HPDE6-E6E7 (cell line): ENCODE results near the gene ACR.

ENCODE experiments used
- DNase-seq: peaks from one replicate; pipeline ENCODE4 v3.0.0; 2011; ENCODE audit warnings: missing footprints; ENCODE audit errors: extremely low spot score

The ACR gene

DNA sequence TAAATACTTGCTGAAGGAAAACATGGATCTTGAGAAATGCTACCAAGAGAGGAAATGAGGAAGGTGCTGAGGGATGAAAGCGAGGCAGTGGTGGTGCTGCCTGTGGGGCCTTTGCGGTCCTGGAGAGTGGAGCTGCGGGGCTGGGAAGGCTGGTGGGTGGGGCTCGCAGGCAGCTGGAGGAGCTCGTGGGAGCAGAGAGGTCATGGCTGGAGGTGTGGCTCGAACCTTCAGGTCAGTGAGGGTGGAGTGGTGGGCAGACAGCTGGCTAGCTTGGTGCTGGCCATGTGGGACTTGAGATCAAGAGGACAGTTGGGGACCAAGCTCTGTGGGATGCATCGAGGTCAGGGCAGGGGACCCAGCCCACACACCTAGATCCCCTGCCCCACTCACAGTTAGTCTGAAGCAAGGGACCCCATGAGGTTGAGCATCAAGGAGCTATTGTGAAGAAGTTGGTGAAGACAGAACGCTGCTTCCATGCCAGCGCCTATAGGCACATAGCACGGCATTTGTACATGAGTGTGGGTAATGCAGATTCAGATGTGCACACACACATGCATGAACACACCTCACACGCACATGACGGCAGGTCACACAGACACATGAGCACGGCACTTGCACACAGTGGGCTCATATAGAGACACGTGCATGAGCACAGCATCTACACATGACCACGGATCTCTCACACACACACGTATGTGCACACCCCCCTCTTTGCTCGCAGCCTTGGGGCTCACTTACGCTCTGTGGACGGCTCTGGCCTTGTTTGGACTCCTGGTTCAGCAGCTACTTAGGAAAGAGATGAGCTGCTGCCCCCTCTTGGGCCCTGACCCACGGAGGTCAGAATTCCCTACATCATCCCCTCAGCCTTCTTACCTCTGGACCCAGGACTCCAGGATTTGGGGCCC is 34.9 kb upstream of the ACR start:
- DNase-seq: no peak

DNA sequence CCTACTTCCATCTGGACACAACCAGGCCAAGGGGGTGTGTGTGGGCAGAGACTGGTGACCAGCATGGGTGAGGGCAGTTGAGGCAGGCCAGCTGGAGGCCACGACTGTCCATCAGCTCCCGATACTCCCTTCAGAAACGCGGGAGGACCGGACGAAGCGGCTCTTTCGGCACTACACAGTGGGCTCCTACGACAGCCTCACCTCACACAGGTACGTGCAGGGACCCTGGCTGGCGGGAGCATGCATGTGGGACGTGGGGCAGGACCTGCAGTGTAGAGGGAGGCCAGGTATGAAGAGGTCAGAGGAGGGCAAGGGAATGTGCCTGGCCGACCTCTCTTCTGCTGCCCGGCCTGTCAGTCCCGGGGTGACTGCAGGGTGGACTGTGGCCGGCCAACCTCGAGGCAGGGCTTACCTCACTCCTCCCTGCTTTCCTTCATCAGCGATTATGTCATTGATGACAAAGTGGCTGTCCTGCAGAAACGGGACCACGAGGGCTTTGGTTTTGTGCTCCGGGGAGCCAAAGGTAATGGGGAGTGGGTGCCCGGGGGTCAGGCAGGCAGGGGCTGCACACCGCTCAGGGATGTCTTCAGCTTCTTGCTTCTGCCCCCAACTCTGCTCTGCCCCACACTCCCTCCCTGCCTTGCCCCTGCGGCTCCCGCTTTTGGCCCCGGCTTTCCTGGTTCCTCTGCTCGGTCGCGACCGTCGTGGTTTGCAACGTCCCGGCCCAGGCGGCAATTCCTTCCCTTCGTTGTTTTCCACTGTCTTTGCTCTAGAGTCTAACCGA is 34.1 kb upstream of the ACR start:
- no peak for DNase-seq

DNA sequence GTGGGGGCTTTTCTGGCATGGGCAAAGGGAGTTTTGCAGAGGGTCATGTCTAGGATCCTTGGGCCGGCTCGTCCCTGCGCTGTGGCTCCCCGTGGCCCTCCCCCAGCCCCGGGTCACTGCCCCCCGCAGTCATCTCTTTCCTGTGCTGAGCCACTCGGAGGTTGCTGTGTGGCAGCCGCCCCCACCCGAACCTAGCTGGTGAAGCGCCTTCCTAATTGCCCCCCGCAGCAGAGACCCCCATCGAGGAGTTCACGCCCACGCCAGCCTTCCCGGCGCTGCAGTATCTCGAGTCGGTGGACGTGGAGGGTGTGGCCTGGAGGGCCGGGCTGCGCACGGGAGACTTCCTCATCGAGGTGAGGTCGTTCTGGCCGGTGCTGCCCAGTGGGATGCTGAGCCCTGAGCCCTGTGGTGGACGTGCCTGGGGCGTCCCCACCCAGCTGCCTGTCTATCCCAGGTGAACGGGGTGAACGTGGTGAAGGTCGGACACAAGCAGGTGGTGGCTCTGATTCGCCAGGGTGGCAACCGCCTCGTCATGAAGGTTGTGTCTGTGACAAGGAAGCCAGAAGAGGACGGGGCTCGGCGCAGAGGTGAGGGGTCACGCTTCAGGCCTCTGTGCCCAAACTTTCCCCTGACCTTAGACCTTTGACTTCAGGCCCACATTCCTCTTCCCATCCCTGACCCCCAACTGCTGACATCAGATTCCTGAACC is 33.3 kb upstream of the ACR start:
- DNase-seq: no peak

DNA sequence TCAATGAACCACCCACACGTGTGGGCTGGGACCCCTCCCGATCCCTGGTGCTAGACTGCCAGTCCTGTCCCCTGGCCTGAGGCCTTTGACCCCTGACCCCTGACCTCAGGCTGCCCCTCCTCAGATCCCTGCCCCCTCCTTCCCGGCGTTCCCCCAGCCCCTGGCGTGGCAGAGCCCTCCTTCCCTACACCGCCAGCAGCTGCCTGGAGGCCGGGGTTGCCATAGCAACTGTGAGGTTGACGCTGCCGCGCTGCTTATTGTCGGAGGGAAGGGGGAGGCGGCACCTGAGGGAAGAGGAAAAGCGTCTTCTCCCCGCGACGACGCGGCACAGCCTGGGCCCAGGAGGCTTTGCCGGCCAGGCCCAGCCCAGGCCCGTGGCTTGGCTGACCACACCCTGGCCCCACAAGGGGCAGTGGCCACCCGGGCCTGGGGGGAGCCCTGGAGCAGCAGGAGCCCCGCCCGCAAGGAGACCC is 32.7 kb upstream of the ACR start:
- DNase-seq: no peak

DNA sequence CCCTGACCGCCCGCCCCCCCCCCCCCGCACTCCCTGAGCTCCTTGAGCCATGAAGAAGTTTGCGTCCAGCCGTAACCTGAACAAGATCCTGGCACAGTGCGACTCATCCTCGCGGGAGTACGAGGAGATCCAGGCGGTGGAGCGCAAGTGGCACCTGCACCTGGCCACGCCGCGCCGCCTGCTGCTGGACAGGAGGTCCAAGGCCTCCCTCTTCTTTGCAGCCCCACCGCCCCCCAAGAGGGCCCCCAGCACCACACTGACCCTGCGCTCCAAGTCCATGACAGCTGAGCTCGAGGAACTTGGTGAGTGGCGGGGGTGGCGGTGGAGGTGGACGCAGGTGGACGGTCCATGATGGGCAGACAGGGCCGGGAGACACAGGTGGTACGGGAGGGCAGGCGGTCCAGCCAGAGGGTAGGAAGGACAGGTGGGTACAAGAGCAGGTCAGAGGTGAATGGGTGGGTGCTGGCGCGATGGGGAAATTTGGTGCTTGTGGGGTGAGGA is 32.1 kb upstream of the ACR start:
- DNase-seq: no peak

DNA sequence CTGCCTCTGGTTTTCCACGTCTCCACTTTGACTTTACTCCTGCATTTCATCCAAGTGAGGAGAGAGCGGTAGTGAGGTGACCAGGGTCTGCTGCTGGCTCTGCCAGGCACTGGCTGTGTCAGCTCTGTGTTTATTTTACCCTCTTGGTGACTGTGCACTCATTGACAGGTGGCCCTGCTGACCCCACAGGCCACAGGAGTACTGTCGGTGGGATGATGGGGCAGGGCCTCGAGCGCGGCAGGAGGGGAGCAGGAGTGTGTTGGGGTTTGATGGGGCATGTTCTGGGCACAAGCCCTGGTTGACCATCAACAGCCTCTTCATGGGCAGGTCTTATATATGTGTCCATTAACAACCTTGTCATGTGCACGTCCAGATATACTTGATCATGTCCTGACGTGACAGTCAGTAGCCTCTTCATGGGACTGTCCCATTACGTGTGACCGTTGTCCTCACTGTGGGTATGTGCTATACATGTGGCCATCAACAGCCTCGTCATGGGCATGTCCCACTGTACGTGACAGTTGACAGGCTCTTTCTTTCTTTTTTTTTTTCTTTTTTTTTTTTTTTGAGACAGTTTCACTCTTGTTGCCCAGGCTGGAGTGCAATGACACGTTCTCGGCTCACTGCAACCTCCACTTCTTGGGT is 31.4 kb upstream of the ACR start:
- DNase-seq: no peak

DNA sequence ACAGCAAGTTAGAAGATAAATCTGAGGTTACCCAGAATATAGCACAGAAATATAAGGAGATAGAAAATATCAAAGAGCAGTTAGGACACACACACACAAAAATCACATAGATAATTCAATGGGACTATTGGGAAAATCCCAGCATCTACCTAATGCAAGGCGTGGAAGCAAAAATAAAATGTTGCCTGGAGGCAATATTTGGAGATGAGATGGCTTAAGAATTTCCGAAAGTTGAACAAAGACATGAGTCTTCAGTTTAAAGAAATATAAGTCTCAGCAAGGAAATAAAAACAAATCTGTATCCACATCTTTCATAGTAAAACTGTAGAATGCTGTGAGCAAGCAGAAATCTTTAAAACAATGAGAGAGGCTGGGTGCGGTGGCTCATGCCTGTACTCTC is 29.5 kb upstream of the ACR start:
- no peak for DNase-seq

DNA sequence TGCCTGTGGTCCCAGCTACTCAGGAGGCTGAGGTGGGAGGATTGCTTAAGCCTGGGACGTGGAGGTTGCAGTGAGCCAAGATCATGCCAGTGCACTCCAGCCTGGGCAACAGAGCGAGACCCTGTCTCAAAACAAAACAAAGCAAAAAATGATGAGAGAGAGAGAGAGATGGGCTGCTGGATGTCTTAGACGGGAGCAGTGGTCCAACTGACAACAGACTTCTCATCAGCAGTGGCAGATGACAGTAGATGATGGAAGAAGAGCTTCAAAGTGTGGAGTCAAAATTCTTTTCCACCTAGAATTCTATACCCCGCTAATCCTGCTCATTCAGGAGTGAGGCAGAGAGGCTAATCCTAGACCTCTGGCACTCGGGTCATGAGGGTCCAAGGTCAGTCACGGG is 29.0 kb upstream of the ACR start:
- no peak for DNase-seq

DNA sequence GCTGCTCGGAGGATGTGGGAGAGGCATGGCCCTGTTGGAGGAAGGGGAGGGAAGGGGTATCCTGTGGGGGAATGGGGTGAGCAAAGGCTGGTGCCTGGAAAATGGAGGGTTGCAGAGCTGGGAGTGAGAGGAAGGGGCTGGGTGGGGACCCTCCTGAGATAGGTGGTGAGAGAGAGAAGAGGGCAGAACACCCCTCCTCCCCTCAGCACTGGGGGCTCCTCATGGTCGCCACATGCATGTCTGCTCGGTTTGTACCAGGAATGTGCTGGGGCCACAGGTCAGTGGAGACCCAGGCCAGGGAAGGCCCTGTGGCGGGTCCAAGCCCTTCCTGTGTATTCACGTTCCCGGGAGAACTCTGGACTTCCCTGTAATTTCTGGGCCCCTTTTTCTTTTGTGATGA is 27.8 kb upstream of the ACR start:
- no peak for DNase-seq

DNA sequence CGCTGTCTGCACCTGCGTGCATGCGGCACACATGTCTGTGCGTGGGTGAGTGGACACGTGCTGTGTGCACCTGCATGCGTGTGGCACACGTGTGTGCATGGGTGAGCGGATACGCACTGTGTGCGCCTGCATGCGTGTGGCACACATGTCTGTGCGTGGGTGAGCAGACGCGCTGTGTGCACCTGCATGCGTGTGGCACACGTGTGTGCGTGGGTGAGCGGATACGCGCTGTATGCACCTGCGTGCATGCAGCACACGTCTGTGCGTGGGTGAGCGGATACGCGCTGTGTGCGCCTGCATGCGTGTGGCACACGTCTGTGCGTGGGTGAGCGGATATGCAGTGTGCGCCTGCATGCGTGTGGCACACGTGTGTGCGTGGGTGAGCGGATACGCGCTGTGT is 27.1 kb upstream of the ACR start:
- DNase-seq: no peak

DNA sequence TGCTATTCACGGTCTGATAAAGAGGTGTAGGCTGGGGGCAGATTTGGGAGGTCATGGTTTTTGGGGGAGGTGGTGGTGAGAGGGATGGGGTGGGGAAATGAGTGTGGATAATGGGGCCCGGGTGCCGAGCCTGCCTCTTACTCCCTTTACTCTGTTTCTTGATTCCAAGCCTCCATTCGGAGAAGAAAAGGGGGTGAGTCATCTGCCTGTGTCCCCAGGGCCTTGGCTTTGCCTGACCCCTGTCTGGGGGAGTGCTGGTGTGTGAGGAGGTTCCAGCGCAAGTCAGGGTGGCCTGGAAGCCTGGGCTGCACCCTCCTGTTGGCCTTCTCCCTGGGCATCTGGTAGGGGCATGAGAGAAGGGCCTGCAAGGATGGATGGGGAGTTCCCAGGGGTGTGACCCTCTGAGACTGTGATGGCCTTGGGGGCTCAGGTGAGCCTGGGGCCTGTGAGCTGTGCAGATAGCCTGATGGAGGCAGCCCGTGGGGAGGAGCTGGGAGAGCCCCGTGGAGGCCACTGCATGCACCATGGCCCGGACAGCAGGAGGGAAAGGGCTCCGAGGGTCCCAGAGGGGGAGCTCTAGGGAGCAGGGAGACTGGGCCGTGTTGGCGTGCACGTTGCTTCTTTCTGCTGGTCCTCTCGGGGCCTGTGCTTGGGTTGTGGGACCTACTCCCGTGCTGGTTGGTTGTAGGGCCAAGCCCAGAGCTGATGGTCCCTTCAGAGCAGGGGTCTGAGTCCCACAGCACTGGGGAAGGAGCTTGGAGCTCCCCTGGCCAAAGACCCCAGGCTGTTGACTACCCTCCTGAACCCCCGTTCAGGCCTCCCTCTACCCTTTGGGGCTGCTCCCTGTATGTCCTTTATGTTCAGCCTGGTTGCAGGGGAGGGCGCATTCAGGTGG is 26.3 kb upstream of the ACR start:
- no peak for DNase-seq

DNA sequence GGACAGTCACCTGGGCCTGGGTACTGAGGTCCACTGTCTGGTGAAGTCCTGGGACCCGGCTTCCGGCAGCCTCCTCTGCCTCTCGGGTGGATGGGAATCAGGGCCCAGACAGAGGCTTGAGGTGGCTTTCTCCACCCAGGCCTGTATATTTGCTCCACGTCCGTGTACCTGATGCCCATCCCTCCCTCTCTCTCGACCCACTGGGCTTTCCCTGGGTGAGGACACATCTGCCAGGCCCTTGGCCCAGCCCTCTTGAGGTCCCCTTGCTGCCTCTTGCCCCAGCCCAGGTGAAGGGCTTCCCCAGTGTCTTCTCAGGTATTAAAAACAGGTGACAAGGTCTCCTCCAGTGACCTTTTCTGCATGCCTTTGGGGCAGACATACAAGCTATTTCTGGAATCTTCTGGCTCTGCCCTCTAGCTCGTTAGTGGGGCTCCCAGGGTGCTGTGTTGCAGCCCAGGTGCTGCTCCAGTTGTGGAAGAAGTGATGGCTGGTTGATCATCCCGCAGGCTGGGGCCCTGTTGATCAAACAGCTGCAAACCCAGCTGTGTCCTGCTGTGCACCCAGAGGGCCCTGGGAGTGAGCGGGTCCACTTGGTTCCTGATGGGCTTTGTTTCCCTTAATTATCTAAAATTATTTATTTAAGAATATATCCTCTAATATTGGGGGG is 25.5 kb upstream of the ACR start:
- no peak for DNase-seq

DNA sequence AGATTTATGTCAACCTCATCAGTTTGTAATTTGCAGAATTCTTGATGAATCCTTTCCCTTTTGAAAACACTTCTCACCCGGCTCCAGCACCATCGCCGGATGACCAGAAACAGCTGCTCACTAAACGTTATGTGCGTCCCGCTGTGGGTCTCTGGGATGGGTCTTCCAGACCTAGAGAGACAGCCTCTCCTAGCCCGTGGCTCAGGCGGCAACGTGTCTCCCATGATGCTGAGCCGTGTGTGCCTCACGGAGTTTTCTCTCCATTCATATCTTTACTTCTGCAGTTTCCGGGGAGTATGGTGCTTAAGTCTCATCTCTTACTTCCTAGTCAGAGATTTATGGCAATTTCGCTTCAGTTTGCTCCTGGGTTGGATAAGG is 25.0 kb upstream of the ACR start:
- DNase-seq: no peak

DNA sequence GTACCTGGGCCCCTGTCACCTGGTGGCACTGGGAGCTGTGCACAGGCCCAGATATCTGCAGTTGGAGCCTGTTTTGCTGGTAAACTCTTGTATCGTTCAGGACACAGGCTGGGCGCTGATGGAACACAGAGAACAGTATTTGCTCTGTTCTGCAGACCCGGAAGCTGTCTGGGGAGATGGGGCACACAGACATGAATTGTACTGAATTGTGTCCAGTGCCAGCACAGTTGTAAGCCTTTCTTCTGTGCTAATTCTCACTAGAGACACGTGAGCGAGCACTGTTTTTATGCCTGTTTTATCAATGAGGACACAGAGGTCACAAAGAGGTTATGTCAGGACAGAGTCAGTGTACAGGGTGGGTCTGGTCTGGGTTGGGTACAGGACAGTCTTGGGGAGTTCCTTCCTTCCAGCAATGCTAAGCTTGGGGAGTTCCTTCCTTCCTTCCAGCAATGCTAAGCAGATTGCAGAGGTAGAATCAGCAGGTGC is 24.4 kb upstream of the ACR start:
- no peak for DNase-seq

DNA sequence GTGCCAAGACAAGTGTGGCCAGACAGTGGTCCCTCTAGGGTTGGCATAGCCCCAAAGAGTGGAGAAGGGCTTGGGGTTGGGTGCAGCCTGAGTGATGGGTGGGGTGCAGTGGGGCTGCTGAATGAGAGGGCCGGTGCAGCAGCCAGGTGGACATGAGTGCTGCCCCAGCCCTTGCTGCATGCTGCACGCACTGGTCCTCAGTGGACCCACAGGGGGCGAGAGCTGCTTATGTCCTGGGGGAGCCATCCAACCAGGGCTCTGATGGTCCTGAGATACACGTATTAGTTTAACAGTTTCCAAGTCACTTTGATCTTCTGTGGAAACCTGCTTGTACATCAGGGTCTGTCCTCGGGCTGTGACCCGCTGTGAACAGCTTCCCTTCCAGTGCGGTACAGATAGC is 23.9 kb upstream of the ACR start:
- DNase-seq: no peak

DNA sequence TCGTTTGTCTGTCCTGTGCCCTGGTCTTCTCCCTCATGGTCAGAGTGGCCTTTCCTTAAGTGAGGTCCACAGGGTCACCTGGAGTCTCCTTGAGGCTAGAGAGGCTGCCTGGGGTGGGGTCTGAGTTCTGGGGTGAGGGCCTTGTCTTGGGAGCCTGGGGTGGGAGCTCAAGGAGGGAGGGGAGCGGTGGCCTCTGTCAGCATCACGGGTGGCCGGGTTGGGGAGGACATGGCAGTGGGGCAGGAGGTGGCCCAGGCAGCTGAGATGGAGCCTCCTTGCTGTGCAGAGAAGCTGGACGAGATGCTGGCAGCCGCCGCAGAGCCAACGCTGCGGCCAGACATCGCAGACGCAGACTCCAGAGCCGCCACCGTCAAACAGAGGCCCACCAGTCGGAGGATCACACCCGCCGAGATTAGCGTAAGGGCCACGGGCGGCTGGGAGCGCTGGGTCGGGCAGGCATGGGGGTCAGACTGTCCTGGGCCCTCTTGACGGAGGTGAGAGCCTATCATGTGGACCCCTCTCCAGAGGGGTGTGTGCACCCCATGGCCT is 23.3 kb upstream of the ACR start:
- no peak for DNase-seq

DNA sequence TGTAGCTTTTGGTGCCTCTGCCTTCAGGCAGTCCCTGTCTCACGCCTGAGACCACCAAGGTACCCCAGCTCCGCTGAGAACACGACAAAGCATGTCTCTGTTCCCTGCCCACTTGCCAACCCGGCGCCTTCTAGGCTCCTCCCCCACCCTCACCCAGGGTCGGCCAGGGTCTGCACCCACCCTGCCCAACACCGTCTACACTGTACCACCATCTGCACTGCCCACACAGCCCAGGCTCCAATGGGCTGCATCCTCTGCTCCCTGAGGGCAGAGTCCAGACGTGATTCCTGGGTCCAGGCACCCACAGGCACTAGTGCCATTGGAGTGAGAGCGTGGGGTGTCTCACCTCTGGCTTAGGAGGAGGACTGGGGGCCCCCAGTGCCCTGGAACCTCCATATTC is 22.8 kb upstream of the ACR start:
- DNase-seq: no peak

DNA sequence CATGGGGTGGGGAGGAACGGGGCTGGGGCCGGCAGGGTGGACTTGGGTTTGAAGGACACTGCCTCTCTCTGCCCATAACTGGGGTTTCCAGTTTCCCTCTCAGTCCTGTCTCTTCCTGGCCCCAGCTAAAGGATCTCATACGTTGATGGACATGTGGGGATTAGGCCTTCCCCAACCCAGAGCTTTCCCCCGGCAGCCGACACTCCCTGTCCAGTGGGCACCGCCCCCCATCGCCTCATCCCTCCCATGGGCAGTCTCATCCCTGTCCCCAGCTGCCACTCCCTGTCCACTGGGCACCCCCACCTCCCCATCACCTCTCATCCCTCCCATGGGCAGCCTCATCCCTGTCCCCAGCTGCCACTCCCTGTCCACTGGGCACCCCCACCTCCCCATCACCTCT is 22.2 kb upstream of the ACR start:
- no peak for DNase-seq

DNA sequence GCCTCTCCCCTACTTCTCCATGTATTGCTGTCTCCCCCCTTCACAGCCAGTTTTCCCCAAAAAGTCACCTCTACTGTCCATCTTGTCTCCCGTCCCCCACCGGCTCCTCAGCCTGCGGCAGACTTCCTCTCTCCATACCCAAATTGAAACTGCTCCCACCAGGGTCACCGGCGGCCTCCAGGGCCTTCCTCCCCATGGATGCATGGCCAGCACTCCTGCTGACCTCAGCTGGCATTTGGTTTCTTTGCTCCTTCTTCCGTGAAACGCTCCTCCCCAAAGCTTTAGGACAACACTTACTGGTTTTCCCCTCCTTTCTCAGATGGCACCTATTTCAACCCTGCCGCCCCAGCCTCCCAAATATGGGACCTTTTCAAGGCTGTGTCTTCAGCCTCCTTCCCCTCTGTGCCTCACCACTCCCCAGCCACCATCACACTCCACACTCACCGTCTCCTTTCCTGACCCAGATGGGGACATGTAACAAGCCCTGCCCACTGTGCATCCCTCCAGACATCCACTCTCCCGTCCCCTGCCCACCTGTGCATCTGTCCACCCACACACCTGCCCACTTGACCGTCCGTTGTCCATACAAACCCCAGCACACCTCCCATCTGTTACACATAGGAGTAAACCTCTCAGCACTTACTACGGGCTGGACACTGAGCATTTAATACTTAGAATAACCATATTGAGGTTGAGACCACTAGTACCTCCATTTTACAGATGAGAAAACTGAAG is 21.5 kb upstream of the ACR start:
- no peak for DNase-seq
